Activated CD4-positive, alpha-beta T cell treated with anti-CD3 and anti-CD28 coated beads, Interleukin-2, amount 10 ng/mL, durations not matched to agents 24 days and 14 days (primary cell): Measurements from ENCODE around the gene COG3. TPM values are rescaled to one million over a fixed set of nuclear protein-coding genes. Genes with fewer than 3 reads are reported as not detected.
A peak's percentile ranks its signal among the peaks of the same experiment; 100 is the strongest.

Experiments used
- DNase-seq: peaks from one replicate; pipeline ENCODE4 v3.0.0; 2022
- H3K27ac Mint-ChIP-seq: one replicate; pipeline ENCODE4 v1.8.0; 2022; ENCODE audit warnings: mild to moderate bottlenecking, mixed read lengths
- H3K27me3 Mint-ChIP-seq: one replicate; pipeline ENCODE4 v1.8.0; 2022; ENCODE audit warnings: mixed read lengths
- H3K36me3 Mint-ChIP-seq: one replicate; pipeline ENCODE4 v1.8.0; 2022; ENCODE audit warnings: low read depth, mild to moderate bottlenecking, mixed read lengths
- H3K4me1 Mint-ChIP-seq: one replicate; pipeline ENCODE4 v1.8.0; 2021; ENCODE audit warnings: mixed read lengths
- H3K4me3 Mint-ChIP-seq: one replicate; pipeline ENCODE4 v1.8.0; 2022; ENCODE audit warnings: mild to moderate bottlenecking, moderate library complexity, mixed read lengths
- H3K9me3 Mint-ChIP-seq: one replicate; pipeline ENCODE4 v1.8.0; 2021; ENCODE audit warnings: mixed read lengths
- intact Hi-C: fragments of 100-400 bp; cut with micrococcal nuclease; formaldehyde crosslinking; loops from one replicate; pipeline ENCODE4 v1.15.1; 2023
- total RNA-seq: library from RNA; stranded (reverse); gene quantifications from 2 replicates; pipeline ENCODE4 v1.2.3, GENCODE V29; 2022

Gene COG3
- total RNA-seq, 1 donor from 2014 or later, result 20.7 TPM

- H3K36me3 Mint-ChIP-seq, result no peaks in the 10 kb centered on the region
- H3K4me3 Mint-ChIP-seq, result no peak overlapping the region
- H3K27ac Mint-ChIP-seq, result no peak overlapping the region
- H3K4me1 Mint-ChIP-seq, result peaks cover 2% of the 10 kb centered on the region
- no peak for DNase-seq
- no peaks in the 10 kb centered on the region for H3K9me3 Mint-ChIP-seq
- H3K27me3 Mint-ChIP-seq, result no peaks in the 10 kb centered on the region
- intact Hi-C loops, result no loop called here
These were observed 28.4 kb upstream of the COG3 start for GRCh38 chr13:45436332-45436731.

- Mint-ChIP-seq H3K27ac (no peak overlapping the region), H3K27me3 (no peaks in the 10 kb centered on the region)
- intact Hi-C loops, result no loop called here
These were observed 27.8 kb upstream of the COG3 start for GRCh38 chr13:45436953-45437352.

GRCh38 chr13:45437947-45438346, 26.8 kb upstream of the COG3 start:
- Mint-ChIP-seq H3K4me3 (no peak overlapping the region), H3K9me3 (peaks cover under 1% of the 10 kb centered on the region), H3K27me3 (no peaks in the 10 kb centered on the region), H3K27ac (no peak overlapping the region), H3K36me3 (no peaks in the 10 kb centered on the region), H3K4me1 (peaks cover 10% of the 10 kb centered on the region)
- no peak for DNase-seq
- intact Hi-C loops, result no loop called here

More at GRCh38 chr13:45436953-45437352, 27.8 kb upstream of the COG3 start:
- no peaks in the 10 kb centered on the region for H3K36me3 Mint-ChIP-seq
- H3K9me3 Mint-ChIP-seq, result no peaks in the 10 kb centered on the region
- no peak overlapping the region for H3K4me3 Mint-ChIP-seq
- no peak for DNase-seq
- peaks cover 8% of the 10 kb centered on the region for H3K4me1 Mint-ChIP-seq

- H3K27ac Mint-ChIP-seq, result no peak overlapping the region
- H3K4me3 Mint-ChIP-seq, result no peak overlapping the region
- peaks cover 5% of the 10 kb centered on the region for H3K9me3 Mint-ChIP-seq
- H3K4me1 Mint-ChIP-seq, result peaks cover 10% of the 10 kb centered on the region
- intact Hi-C loops, result no loop called here
- no peaks in the 10 kb centered on the region for H3K36me3 Mint-ChIP-seq
- peaks cover 3% of the 10 kb centered on the region for H3K27me3 Mint-ChIP-seq
- DNase-seq, result no peak
These were observed 25.7 kb upstream of the COG3 start for GRCh38 chr13:45439008-45439407.

GRCh38 chr13:45439781-45440462, 24.8 kb upstream of the COG3 start:
- H3K4me1 Mint-ChIP-seq, result peaks cover 10% of the 10 kb centered on the region
- no peak for DNase-seq
- no peaks in the 10 kb centered on the region for H3K36me3 Mint-ChIP-seq
- peaks cover 5% of the 10 kb centered on the region for H3K9me3 Mint-ChIP-seq
- H3K4me3 Mint-ChIP-seq, result no peak overlapping the region
- H3K27me3 Mint-ChIP-seq, result peaks cover 3% of the 10 kb centered on the region
- no peak overlapping the region for H3K27ac Mint-ChIP-seq
- intact Hi-C loops, result no loop called here

GRCh38 chr13:45441633-45442032, 23.1 kb upstream of the COG3 start:
- H3K4me3 Mint-ChIP-seq, result no peak overlapping the region
- H3K27ac Mint-ChIP-seq, result peak overlapping the region; percentile 9
- peaks cover 10% of the 10 kb centered on the region for H3K4me1 Mint-ChIP-seq
- peaks cover 8% of the 10 kb centered on the region for H3K27me3 Mint-ChIP-seq
- no peaks in the 10 kb centered on the region for H3K36me3 Mint-ChIP-seq
- no peak for DNase-seq
- peaks cover 5% of the 10 kb centered on the region for H3K9me3 Mint-ChIP-seq
- intact Hi-C loops, result loop anchor here (1.0 kb wide), 1 partner anchor 23 kb away; the partner anchor contains the start of gene COG3

GRCh38 chr13:45445053-45445452, 19.7 kb upstream of the COG3 start:
- H3K27me3 Mint-ChIP-seq, result peaks cover 21% of the 10 kb centered on the region
- intact Hi-C loops, result no loop called here
- H3K9me3 Mint-ChIP-seq, result peaks cover 5% of the 10 kb centered on the region
- peaks cover 10% of the 10 kb centered on the region for H3K4me1 Mint-ChIP-seq
- no peak overlapping the region for H3K4me3 Mint-ChIP-seq
- no peak overlapping the region for H3K27ac Mint-ChIP-seq
- DNase-seq, result no peak
- H3K36me3 Mint-ChIP-seq, result no peaks in the 10 kb centered on the region

- no peak for DNase-seq
- H3K36me3 Mint-ChIP-seq, result no peaks in the 10 kb centered on the region
- no peak overlapping the region for H3K4me3 Mint-ChIP-seq
- peaks cover 5% of the 10 kb centered on the region for H3K9me3 Mint-ChIP-seq
- no peak overlapping the region for H3K27ac Mint-ChIP-seq
- intact Hi-C loops, result no loop called here
- H3K27me3 Mint-ChIP-seq, result peaks cover 24% of the 10 kb centered on the region
- peaks cover 8% of the 10 kb centered on the region for H3K4me1 Mint-ChIP-seq
These were observed 18.6 kb upstream of the COG3 start for GRCh38 chr13:45446181-45446580.

- Mint-ChIP-seq H3K36me3 (no peaks in the 10 kb centered on the region), H3K4me3 (no peak overlapping the region), H3K27me3 (peaks cover 24% of the 10 kb centered on the region), H3K27ac (no peak overlapping the region), H3K4me1 (peaks cover under 1% of the 10 kb centered on the region), H3K9me3 (peaks cover 5% of the 10 kb centered on the region)
- no peak for DNase-seq
- intact Hi-C loops, result no loop called here
These were observed 17.6 kb upstream of the COG3 start for GRCh38 chr13:45447050-45447661.

GRCh38 chr13:45448965-45449559, 15.7 kb upstream of the COG3 start:
- Mint-ChIP-seq H3K4me1 (no peaks in the 10 kb centered on the region), H3K4me3 (no peak overlapping the region), H3K27me3 (peaks cover 21% of the 10 kb centered on the region), H3K9me3 (no peaks in the 10 kb centered on the region), H3K27ac (no peak overlapping the region), H3K36me3 (no peaks in the 10 kb centered on the region)
- intact Hi-C loops, result no loop called here
- no peak for DNase-seq

- H3K27ac Mint-ChIP-seq, result no peak overlapping the region
- no peaks in the 10 kb centered on the region for H3K36me3 Mint-ChIP-seq
- H3K4me1 Mint-ChIP-seq, result no peaks in the 10 kb centered on the region
- no peak for DNase-seq
- no peak overlapping the region for H3K4me3 Mint-ChIP-seq
- intact Hi-C loops, result no loop called here
- H3K27me3 Mint-ChIP-seq, result peaks cover 16% of the 10 kb centered on the region
- peaks cover 6% of the 10 kb centered on the region for H3K9me3 Mint-ChIP-seq
These were observed 13.5 kb upstream of the COG3 start for GRCh38 chr13:45451282-45451681.

GRCh38 chr13:45454204-45454603, 10.5 kb upstream of the COG3 start:
- no peak for DNase-seq
- Mint-ChIP-seq H3K4me3 (no peak overlapping the region), H3K27ac (no peak overlapping the region), H3K36me3 (peaks cover 2% of the 10 kb centered on the region), H3K9me3 (peaks cover 13% of the 10 kb centered on the region), H3K27me3 (peaks cover 3% of the 10 kb centered on the region), H3K4me1 (no peaks in the 10 kb centered on the region)
- intact Hi-C loops, result no loop called here

GRCh38 chr13:45456196-45456972, 8.4 kb upstream of the COG3 start:
- Mint-ChIP-seq H3K27me3 (peaks cover under 1% of the 10 kb centered on the region), H3K36me3 (peaks cover 2% of the 10 kb centered on the region), H3K9me3 (peaks cover 16% of the 10 kb centered on the region), H3K27ac (no peak overlapping the region), H3K4me1 (peaks cover under 1% of the 10 kb centered on the region), H3K4me3 (no peak overlapping the region)
- no peak for DNase-seq
- intact Hi-C loops, result no loop called here
